ELF-1 (cell line): Measurements from ENCODE around the gene MYCL.
"Not testable (repeated sequence)": the region's sequence is repeated elsewhere in the genome, so short reads cannot be mapped to it uniquely, and the experiment has no call there.

Experiments
- DNase-seq: peaks from one replicate; pipeline ENCODE4 v3.0.0-alpha.2; 2016; ENCODE audit warnings: low read depth, low spot score

MYCL gene

GRCh38 chr1:39890880-39891279 is 10.8 kb downstream of the MYCL start:
- DNase-seq = no peak

GRCh38 chr1:39890273-39890672 is 11.4 kb downstream of the MYCL start:
- no peak for DNase-seq

DNA sequence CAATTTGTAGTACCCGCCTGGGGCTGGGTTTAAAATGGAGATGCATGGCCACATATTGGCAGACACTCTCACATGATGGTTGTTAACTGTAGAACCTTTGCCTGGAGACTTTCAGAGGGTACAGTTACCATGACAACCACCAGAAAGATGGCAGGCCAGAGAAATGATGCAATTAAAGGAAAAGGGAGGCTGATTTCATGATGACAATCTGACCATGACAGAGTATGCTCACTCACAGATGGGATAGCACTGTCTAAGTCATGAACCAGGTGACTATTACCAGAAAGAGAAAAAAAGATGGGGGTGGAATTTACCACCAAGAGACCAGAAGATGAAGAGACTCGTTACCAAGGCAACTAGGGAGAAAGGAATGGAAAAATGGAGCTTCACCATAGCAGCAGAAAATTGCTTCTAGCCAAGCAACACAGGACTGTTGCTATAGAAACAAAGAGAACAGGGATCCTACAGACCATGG is 14.9 kb downstream of the MYCL start:
- no peak for DNase-seq

GRCh38 chr1:39885516-39885915 is 16.2 kb downstream of the MYCL start:
- DNase-seq = no peak

DNA sequence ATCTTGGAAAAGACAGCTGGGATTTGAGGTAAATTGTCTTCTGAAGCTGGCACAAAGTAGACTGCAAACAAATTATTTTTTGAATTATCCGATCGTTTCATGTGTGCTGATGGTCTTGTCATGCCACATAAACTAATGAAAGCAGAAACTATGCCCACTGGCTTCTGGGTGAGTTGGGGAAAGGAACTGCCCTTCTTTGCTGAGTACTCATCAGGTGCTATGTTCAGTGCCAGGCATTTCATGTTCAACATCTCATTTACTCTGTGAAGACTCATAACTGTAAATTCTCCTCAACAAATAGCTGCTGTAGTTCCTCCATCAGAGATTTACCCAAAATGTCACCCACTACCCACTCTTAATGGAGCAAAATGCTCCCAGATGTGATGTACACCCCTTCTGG is 19.6 kb downstream of the MYCL start:
- DNase-seq = no peak

GRCh38 chr1:39877980-39878956 is 23.4 kb downstream of the MYCL start:
- DNase-seq = peak; percentile 53

DNA sequence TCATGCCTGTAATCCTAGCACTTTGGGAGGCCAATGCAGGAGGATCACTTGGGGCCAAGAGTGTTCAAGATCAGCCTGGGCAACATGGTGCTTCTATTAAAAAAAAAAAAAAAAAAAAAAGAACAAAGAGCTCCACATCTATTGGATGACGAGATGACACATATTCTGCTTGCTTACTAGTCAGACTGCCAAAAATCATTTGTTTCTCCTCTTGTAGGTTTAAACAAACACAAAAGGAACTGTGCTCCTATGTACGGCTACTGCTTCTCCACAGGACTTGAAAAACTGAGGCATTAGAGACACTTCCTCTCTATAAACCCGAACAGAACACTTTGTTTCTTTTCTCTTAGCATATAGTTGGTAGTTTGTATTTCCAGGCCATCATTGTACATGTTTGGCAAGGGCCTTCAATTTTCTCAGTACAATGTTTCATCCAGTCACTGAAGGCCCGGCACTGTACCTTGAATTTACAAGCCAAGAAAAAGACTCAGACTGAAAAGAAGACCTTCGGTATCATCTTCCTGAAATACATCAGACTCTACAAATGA is 24.4 kb downstream of the MYCL start:
- no peak for DNase-seq

GRCh38 chr1:39876144-39876543 is 25.6 kb downstream of the MYCL start:
- DNase-seq = no peak

GRCh38 chr1:39872698-39873097 is 29.0 kb downstream of the MYCL start:
- DNase-seq = no peak

GRCh38 chr1:39871796-39872195 is 29.9 kb downstream of the MYCL start:
- no peak for DNase-seq

DNA sequence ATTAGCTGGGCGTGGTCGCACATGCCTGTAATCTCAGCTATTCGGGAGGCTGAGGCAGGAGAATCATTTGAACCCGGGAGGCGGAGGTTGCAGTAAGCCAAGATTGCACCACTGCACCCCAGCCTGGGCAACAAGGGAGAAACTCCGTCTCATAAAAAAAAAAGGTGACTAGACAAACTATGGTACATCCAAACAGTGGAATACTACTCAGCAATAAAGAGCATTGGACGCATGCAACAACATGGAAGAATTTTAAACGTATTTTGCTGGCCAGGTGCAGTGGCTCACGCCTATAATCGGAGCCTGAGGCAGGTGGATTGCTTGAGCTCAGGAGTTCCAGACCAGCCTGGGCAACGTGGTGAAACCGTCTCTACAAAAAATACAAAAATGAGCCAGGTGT is 30.7 kb downstream of the MYCL start:
- DNase-seq = not testable (repeated sequence)

DNA sequence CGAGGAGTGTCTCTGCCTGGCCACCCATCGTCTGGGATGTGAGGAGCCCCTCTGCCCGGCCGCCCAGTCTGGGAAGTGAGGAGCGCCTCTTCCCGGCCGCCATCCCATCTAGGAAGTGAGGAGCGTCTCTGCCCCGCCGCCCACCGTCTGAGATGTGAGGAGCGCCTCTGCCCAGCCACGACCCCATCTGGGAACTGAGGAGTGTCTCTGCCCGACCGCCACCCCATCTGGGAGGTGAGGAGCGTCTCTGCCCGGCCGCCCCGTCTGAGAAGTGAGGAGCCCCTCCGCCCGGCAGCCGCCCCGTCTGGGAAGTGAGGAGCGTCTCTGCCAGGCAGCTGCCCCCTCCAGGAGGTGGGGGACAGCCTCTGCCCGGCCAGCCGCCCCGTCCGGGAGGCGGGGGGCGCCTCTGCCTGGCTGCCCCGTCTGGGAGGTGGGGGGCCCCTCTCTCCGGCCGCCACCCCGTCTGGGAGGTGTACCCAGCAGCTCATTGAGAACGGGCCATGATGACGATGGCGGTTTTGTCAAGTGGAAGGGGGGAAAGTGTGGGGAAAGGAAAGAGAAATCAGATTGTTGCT is 32.1 kb downstream of the MYCL start:
- not testable (repeated sequence) for DNase-seq

DNA sequence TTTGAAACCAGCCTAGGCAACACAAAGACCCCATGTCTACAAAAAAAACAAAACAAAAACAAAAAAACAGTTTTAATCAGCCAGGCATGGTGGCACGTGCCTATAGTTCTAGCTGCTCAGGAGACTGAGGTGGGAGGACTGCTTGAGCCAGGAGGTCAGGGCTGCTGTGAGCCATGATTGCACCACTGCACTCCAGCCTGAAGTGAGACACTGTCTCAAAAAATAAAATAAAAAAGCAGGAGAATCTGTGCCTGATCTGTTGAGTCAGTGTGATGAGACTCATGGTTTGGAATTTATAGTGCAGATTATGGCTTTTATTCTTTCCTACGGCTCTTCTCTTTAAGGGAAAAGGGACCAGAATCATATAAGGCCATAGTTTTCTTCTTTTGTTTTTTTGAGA is 35.0 kb downstream of the MYCL start:
- no peak for DNase-seq

DNA sequence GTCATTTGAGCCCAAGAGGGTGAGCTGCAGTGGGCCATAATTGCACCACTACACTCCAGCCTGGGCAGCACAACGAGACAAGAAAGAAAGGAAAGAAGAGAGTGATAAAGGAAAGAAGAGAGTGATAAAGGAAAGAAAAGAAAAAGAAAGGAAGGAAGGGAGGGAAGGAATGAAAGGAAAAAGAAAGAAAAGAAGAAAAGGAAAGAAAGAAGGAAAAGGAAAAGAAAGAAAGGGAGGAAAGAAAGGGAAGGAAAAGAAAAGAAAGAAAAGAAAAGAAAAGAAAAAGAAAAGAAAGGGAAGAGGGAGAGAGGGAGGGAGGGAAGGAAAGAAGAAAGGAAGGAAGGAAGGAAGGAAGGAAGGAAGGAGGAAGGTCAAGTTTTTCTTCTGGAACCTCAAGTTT is 36.0 kb downstream of the MYCL start:
- DNase-seq = no peak

DNA sequence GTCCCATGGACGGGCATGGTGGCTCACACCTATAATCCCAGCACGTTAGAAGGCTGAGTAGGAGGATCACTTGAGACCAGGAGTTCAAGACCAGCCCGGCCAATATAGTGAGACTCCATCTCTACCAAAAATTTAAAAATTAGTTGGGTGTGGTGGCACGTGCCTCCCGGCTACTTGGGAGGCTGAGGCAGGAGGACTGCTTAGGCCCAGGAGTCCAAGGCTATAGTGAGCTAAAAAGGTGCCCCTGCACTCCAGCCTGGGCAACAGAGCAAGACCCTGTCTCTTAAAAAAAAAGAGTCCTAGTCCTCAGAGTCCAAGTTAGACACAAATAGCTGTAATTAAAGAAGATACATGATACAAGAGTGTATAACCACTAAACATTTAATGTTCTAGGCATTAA is 38.5 kb downstream of the MYCL start:
- DNase-seq = no peak

DNA sequence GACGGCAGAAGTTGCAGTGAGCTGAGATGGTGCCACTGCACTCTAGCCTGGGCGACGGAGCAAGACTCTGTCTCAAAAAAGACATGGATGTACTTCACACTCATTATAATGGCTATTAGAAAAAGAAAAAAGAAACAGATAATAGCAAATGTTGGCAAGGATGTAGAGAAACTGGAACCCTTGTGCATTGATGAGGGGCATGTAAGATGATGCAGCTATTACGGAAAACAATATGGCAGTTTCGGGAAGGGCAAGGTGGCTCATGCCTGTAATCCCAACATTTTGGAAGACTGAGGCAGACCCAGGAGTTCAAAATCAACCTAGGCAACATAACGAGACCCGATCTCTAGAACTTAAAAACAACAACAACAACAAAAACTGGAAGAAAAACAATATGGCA is 40.7 kb downstream of the MYCL start:
- no peak for DNase-seq

DNA sequence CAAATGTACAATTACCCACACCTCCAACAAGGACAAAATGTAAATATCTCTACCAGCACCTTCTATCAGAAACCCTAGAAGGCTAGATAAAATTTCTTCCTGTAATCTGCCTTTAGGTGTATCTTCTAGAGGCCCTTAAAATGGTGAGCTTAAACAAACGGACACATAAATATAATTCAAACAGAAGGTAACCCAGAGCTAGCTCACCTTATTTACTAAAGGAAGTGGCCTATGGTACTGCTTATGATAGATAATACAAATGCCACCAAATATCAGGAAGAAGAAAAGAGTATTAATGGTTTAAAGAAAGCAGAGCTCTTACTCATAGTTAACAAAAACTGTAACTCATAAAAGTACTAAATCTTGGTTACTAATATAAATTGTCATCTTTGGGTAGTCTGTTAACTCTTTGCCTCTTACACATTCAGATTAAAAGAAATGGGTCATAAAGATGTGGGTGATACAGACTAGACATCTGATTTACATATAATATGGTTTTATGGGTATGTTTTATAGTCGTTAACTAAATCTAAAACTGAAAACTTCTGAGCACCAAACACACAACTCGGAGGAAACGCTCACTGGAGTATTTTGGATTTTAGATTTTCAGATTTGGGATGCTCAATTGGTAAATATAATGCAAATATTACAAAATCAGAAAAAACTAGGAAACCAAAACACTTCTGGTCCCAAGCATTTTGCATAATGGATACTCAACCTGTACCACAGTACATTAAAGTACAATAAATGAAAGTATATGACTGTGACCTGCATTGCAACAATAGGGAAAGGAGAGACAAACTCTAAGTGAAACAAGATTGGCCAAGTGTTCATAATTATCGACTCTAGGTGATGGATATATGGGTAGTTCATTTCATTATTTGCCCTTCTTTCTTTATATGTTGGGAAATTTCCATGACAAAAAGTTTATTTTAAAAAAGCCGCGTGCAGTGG is 41.6 kb downstream of the MYCL start:
- DNase-seq = no peak

DNA sequence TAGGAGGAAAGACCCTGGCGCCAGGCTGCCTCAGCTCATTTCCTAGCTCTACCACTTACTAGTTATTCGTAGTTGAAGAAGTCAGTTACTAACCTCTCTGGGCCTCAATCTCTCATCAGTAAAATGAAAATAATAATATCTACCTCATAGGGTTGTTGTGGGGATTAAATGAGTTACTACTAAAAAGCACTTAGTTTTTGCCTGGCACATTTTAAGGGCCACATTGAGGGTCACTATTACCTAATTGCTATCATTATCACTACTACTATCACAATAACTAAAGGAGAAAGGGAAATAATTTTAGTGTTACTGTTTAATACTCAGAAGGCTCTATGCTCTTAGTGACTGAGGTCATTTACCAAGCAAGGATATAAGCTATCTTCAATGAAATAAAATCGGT is 43.4 kb downstream of the MYCL start:
- no peak for DNase-seq

DNA sequence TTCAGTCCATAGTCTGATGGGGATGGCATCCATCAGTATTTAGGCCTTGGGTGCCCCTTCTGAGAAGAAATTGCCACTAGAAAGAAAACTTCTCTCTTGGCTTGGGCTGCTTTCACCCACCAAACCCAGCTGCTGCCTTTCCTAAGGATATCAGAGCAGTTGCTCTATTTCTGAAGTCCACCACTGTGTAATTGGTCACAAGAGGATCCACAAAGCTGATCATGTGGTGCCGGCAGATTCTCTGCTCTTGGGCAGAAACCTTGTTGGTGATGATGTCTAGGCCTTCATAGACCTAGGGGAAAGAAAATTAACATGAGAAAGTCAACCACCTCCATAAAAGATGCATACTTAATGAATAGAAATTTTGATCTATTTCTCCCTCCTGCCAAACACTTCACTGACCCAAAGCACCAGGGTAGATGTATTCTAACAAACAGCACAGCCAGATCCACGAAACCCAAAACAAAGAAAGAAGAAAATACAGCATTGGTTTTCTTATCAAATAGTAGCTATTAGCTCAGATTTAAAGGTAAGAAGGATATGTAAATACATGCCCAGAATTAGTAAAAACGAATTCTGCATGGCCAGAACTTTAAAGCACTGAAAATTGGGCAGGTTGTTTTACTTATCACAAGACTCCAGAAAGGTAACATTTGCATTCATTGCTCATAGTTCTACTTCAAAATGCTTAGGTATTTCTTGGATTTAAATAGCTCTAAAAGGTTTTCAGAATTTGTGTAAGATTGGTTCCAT is 44.4 kb downstream of the MYCL start:
- no peak for DNase-seq

DNA sequence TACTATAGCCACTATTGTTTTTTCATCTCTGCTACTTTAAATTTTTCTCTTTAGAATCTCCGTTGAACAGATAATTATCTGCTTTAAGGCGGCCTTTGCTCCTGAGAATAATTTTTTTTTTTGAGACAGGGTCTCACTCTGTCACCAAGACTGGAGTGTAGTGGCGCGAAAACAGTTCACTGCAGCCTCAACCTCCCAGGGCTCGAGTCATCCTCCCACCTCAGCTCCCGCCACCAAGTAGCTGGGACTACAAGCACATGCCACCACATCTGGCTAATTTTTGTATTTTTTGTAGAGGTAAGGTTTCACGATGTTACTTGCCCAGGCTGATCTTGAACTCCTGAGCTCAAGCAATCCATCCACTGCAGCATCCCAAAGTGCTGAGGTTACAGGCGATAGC is 47.0 kb downstream of the MYCL start:
- DNase-seq = no peak

DNA sequence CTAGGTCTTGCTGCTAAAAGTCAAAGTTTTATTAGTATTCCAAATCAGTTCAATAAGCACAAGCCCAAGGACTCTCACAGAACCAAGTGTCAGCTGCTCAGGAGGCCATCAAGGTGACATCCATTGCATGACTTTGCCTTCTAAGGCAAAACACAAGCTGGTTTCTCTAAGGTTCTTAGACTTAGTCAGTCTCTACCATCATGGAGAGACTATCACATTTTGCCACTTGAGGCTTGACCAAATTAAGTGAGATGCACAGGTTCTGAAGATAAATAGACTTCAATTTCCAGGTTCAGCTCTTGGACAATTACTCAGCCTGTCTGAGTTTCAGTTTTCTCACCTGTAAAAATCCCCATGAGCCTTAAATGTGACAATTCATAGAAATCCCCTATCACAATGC is 47.4 kb downstream of the MYCL start:
- no peak for DNase-seq
